Glomerular visceral epithelial cell (primary cell): Measurements from ENCODE around the gene LDLRAD4.
"Not testable (repeated sequence)": the region's sequence is repeated elsewhere in the genome, so short reads cannot be mapped to it uniquely, and the experiment has no call there.

Experiments used
- DNase-seq: peaks from one replicate; pipeline ENCODE4 v3.0.0-alpha.2; 2016; ENCODE audit errors: extremely low spot score

LDLRAD4 gene

GRCh38 chr18:13485182-13485581, 266.6 kb downstream of the LDLRAD4 start:
- no peak for DNase-seq

GRCh38 chr18:13485604-13486003, 267.0 kb downstream of the LDLRAD4 start:
- DNase-seq = no peak

- no peak for DNase-seq
These were observed 267.7 kb downstream of the LDLRAD4 start for GRCh38 chr18:13486284-13486683.

- DNase-seq = no peak
These were observed 268.1 kb downstream of the LDLRAD4 start for GRCh38 chr18:13486686-13487085.

GRCh38 chr18:13487237-13487636, 268.7 kb downstream of the LDLRAD4 start:
- no peak for DNase-seq

GRCh38 chr18:13488281-13488929, 269.8 kb downstream of the LDLRAD4 start:
- DNase-seq = no peak

- not testable (repeated sequence) for DNase-seq
These were observed 270.7 kb downstream of the LDLRAD4 start for GRCh38 chr18:13489303-13489702.

GRCh38 chr18:13491138-13491537, 272.6 kb downstream of the LDLRAD4 start:
- no peak for DNase-seq

GRCh38 chr18:13492314-13492713, 273.8 kb downstream of the LDLRAD4 start:
- no peak for DNase-seq

GRCh38 chr18:13493079-13493478, 274.5 kb downstream of the LDLRAD4 start:
- no peak for DNase-seq

GRCh38 chr18:13493725-13494124, 275.2 kb downstream of the LDLRAD4 start:
- no peak for DNase-seq

GRCh38 chr18:13494871-13495445, 276.4 kb downstream of the LDLRAD4 start:
- DNase-seq = no peak

- DNase-seq = no peak
These were observed 277.4 kb downstream of the LDLRAD4 start for GRCh38 chr18:13495961-13496360.

GRCh38 chr18:13496691-13497281, 278.2 kb downstream of the LDLRAD4 start:
- DNase-seq = no peak

GRCh38 chr18:13499803-13500202, 281.2 kb downstream of the LDLRAD4 start:
- DNase-seq = no peak

GRCh38 chr18:13500227-13500865, 281.8 kb downstream of the LDLRAD4 start:
- DNase-seq = peak; percentile 74

GRCh38 chr18:13500869-13501542, 282.4 kb downstream of the LDLRAD4 start:
- peak; percentile 91 for DNase-seq

GRCh38 chr18:13501543-13501887, 283.0 kb downstream of the LDLRAD4 start:
- DNase-seq = no peak

- no peak for DNase-seq
These were observed 283.3 kb downstream of the LDLRAD4 start for GRCh38 chr18:13501891-13502290.

GRCh38 chr18:13502585-13502984, 284.0 kb downstream of the LDLRAD4 start:
- peak; percentile 14 for DNase-seq

GRCh38 chr18:13503836-13504235, 285.3 kb downstream of the LDLRAD4 start:
- no peak for DNase-seq

- DNase-seq = no peak
These were observed 287.3 kb downstream of the LDLRAD4 start for GRCh38 chr18:13505780-13506345.
